Adipocyte (in vitro differentiated cells): ENCODE data around the gene TRIM22.

ENCODE experiments used
- DNase-seq: peaks from one replicate; pipeline ENCODE4 v3.0.0-alpha.2; 2015; ENCODE audit warnings: low read depth
- H3K27me3 ChIP-seq: replicated peaks from 2 replicates; pipeline ENCODE4 v1.7.0; 2013; ENCODE audit warnings: mild to moderate bottlenecking, low read length, moderate library complexity; ENCODE audit not compliant: control insufficient read depth, insufficient read depth
- H3K36me3 ChIP-seq: 2 replicates; pipeline ENCODE4 v1.7.0; 2013; ENCODE audit warnings: low read length, mild to moderate bottlenecking, moderate library complexity; ENCODE audit not compliant: control insufficient read depth, insufficient read depth, severe bottlenecking
- H3K4me1 ChIP-seq: 2 replicates; pipeline ENCODE4 v1.7.0; 2013; ENCODE audit warnings: mild to moderate bottlenecking, low read length, moderate library complexity; ENCODE audit not compliant: control insufficient read depth, insufficient read depth
- H3K4me3 ChIP-seq: 2 replicates; pipeline ENCODE4 v1.7.0; 2013; ENCODE audit warnings: mild to moderate bottlenecking, low read length, moderate library complexity
- H3K9ac ChIP-seq: 2 replicates; pipeline ENCODE4 v1.7.0; 2013; ENCODE audit warnings: mild to moderate bottlenecking, low read length, moderate library complexity
- H3K9me3 ChIP-seq: 2 replicates; pipeline ENCODE4 v1.7.0; 2013; ENCODE audit warnings: mild to moderate bottlenecking, low read length, moderate library complexity; ENCODE audit not compliant: control insufficient read depth

Gene TRIM22

GRCh38 chr11:5749836-5750235, 60.2 kb downstream of the TRIM22 start:
- H3K4me3 ChIP-seq = no peak overlapping the region
- no peak overlapping the region for H3K9ac ChIP-seq
- DNase-seq = no peak
- no peaks in the 10 kb centered on the region for H3K4me1 ChIP-seq
- peaks cover 4% of the 10 kb centered on the region for H3K9me3 ChIP-seq
- H3K36me3 ChIP-seq = no peaks in the 10 kb centered on the region
- H3K27me3 ChIP-seq = no peaks in the 10 kb centered on the region

- no peak within 1 kb of the TSS for H3K4me3 ChIP-seq
- H3K9ac ChIP-seq = no peak within 1 kb of the TSS
- no peak for DNase-seq
- H3K27me3 ChIP-seq = no peaks in the 10 kb centered on the region
- no peaks in the 10 kb centered on the region for H3K9me3 ChIP-seq
- no peaks in the 10 kb centered on the region for H3K4me1 ChIP-seq
- no peaks in the 10 kb centered on the region for H3K36me3 ChIP-seq
These were observed 64.4 kb downstream of the TRIM22 start, which contains the start of gene OR52N4 for GRCh38 chr11:5753943-5754342. TSS of gene OR52N4 (plus strand) at chr11:5754243. CDS start at chr11:5754741, 498 bp downstream.
